GM12891 (cell line): ENCODE results near the gene GAD2.

Source experiments
- POLR2A ChIP-seq: IDR thresholded peaks from 2 replicates; pipeline ENCODE4 v1.6.1; 2011; ENCODE audit warnings: low read depth, low read length, control low read depth
- POLR2AphosphoS5 ChIP-seq: IDR thresholded peaks from 2 replicates; pipeline ENCODE4 v1.6.1; 2011; ENCODE audit warnings: low read depth, low read length, control low read depth
- TAF1 ChIP-seq: IDR thresholded peaks from 2 replicates; pipeline ENCODE4 v1.6.1; 2011; ENCODE audit warnings: low read depth, low read length, control low read depth

DNA sequence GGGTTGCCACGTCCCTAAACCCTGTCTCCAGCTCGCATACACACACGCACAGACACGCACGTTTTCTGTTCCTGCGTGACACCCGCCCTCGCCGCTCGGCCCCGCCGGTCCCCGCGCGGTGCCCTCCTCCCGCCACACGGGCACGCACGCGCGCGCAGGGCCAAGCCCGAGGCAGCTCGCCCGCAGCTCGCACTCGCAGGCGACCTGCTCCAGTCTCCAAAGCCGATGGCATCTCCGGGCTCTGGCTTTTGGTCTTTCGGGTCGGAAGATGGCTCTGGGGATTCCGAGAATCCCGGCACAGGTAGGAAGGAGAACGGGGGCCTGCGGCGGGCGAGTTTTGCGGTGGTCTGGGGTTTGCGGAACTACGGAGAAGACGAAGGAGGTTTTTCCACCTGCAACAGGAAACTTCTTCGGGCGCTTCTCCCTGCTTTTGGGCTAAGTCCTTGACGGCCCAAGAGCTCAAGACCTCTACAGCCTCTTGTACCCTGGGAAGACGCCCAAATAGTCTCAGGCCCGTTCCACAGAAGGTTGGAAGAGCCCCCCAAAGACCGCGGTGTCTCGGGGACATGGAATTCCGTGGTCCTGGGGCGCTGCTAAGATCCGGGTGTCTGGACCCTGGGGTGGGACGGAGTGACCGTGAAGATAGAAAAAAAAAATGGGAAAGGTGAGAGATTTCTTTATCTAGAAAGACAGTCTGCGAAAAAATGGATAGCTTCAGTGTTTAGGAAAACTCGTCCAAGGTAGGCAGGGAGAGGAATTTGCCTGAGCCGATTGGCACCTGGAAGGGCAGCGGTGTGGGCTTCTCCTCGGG is at the start of gene GAD2:
- TF ChIP-seq POLR2AphosphoS5 = no peak
- TF ChIP-seq POLR2A = no peak
- no peak for TF ChIP-seq TAF1
